GM12872 (cell line): Measurements from ENCODE around the gene CALML4.

Experiments used
- CTCF ChIP-seq: IDR thresholded peaks from 3 replicates; pipeline ENCODE4 v1.5.1; 2011; ENCODE audit warnings: low read depth, mild to moderate bottlenecking, low read length, moderate library complexity; ENCODE audit not compliant: insufficient read depth

CALML4 gene

GRCh38 chr15:68186671-68187397 lies 18.3 kb downstream of the CALML4 start:
- no peak for TF ChIP-seq CTCF

GRCh38 chr15:68184616-68185480 lies 20.3 kb downstream of the CALML4 start:
- no peak for TF ChIP-seq CTCF

GRCh38 chr15:68183616-68184315 lies 21.4 kb downstream of the CALML4 start:
- TF ChIP-seq CTCF: no peak

GRCh38 chr15:68177742-68178141 lies 27.4 kb downstream of the CALML4 start:
- no peak for TF ChIP-seq CTCF

- TF ChIP-seq CTCF: no peak
Observed at GRCh38 chr15:68176601-68177000, 28.5 kb downstream of the CALML4 start.

GRCh38 chr15:68175526-68175925 lies 29.6 kb downstream of the CALML4 start:
- no peak for TF ChIP-seq CTCF

- TF ChIP-seq CTCF: no peak
Observed at GRCh38 chr15:68173119-68173518, 32.0 kb downstream of the CALML4 start.
